NT2/D1 (cell line): ENCODE results near the gene CNIH1.
"Not testable (repeated sequence)": the region's sequence is repeated elsewhere in the genome, so short reads cannot be mapped to it uniquely, and the experiment has no call there.

Source experiments
- SUZ12 ChIP-seq: IDR thresholded peaks from 2 replicates; pipeline ENCODE4 v1.6.1; 2011; ENCODE audit not compliant: insufficient read length, insufficient read depth; ENCODE audit errors: extremely low read depth
- YY1 ChIP-seq: IDR thresholded peaks from 2 replicates; pipeline ENCODE4 v1.6.1; 2011; ENCODE audit not compliant: insufficient read length, insufficient read depth
- ZNF274 ChIP-seq: IDR thresholded peaks from 2 replicates; pipeline ENCODE4 v1.6.1; 2011; ENCODE audit warnings: mild to moderate bottlenecking, low read depth, low read length

DNA sequence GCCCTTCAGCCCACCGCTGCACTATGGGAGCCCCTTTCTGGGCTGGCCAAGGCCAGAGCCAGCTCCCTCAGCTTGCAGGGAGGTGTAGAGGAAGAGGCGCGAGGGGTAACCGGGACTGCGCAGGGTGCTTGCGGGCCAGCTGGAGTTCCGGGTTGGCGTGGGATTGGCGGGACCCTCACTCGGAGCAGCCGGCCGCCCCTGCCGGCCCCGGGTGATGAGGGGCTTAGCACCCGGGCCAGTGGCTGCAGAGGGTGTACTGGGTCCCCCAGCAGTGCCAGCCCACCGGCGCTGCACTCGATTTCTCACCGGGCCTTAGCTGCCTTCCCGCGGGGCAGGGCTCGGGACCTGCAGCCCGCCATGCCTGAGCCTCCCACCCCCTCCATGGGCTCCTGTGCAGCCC lies 1.8 kb upstream of the CNIH1 start:
- not testable (repeated sequence) for TF ChIP-seq YY1, ZNF274, SUZ12
